Glomerular visceral epithelial cell (primary cell): ENCODE data around the gene PXT1.
"Not testable (repeated sequence)": the region's sequence is repeated elsewhere in the genome, so short reads cannot be mapped to it uniquely, and the experiment has no call there.

ENCODE experiments used
- DNase-seq: peaks from one replicate; pipeline ENCODE4 v3.0.0-alpha.2; 2016; ENCODE audit errors: extremely low spot score

The PXT1 gene

DNA sequence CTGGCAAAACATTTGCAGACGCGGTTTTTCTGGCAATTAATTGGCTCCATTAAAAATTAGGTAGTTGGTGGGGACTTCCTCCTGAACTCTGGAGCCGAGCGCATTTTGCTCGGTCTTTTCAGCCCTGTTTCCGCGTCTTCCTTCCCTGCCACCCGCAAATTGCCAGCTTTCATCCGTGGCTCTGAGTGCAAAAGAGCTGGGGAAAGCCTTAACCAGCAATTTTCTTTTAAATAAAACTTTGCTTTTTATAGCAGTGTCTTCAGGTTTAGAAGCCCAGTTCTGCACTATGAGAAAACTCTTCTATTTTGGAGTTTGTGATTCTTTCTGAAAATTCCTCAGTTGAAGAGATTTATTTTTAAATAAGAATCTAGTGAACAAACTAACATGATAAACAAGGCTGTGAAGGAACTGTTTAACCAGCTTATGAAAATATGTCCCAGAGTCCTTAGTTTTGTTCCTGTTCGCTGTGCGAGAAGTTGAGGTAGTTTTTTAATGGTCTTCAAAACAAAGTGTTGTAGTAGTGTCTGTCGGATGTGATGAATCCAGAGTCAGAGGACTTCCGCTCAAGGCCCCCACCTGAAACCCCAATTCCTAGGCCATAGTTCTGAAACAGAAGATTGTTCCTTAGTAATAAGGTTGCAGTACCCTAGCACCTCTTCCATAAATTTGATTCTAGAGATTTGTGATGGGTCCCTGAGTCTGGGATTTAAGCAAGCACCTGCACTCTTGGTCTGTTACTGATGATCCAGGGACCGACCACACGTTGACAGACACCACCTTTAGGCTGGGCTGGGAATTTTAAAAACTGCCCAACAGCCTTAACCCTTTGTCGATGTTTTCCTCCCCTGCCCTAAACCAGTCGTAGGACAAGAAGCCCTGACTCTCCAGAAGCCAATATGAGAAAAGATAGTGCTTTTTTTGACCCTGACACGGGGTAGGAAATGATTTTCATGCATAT, 1.1 kb upstream of the PXT1 start:
- DNase-seq, result no peak

- DNase-seq, result no peak
These were observed 467 bp downstream of the PXT1 start for GRCh38 chr6:36442103-36442670.

DNA sequence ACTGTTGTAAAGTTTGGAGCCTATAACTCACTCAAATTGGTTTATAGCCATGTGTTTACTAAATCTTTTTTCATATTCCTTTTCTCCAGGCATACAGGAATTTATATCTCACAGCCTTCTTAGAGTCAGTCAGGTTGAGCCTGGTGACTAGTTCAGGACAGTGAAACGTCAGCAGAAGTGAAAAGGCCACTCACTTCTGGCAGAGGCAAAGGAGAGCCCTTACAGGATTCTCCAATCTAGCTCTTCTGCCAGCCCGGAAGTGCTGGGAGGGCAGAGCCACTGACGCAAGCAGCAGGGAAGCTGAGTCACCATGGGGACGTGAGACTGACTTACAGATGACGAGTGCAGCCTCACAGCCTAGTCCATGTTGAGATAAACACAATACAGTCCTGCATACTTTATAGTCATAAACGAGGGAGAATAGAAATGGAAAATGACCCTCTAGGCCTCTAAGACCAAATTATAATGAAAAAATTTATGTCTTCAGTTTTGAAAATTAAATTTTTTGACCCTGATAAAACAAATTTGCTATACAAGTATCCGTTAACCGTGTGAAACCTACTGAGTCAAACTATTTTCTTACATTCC, 1.3 kb downstream of the PXT1 start:
- peak; percentile 95 for DNase-seq

- DNase-seq, result no peak
These were observed 6.2 kb downstream of the PXT1 start for GRCh38 chr6:36436466-36436865.

DNA sequence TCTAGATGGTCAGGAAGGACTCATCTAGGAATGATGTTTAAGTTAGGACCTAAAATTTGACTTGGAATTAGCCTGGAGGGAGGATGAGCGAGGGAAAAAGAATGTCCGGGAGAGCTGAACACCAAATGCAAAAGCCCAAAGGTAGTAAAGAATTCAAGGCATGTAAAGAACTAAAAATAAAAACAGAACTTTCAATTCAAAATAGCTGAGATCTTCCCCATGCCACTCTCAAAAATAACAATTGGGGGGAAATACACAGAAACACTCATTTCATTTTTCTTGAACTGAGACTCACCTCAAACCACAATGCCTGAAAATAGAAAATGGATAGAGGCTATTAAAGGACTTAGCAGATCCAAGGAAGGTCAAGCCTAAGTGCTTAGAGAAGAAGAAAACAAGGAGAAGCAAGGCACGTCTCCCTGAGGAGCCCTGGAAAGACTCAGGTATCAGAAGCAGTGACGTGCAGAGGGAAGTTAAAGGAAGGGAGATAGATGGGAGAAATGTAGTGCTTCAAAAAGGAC, 10.4 kb downstream of the PXT1 start:
- peak; percentile 26 for DNase-seq

GRCh38 chr6:36431197-36431596, 11.5 kb downstream of the PXT1 start:
- no peak for DNase-seq

- no peak for DNase-seq
These were observed 12.3 kb downstream of the PXT1 start for GRCh38 chr6:36430351-36430750.

DNA sequence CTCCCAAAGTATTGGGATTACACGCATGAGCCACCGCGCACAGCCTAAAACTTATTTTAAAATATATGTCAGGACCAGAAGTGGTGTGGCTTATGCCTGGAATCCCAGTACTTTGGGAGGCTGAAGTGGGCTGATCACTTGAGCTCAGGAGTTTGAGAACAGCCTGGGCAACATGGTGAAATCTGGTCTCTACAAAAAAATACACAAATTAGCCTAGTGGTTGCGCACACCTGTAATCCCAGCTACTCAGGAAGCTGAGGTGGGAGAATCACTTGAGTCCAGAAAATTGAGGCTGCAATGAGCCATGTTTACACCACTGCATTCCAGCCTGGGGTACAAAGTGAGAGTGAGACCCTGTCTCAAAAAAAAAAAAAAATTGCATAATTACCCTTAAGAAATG, 13.7 kb downstream of the PXT1 start:
- DNase-seq, result no peak

- DNase-seq, result no peak
These were observed 16.0 kb downstream of the PXT1 start for GRCh38 chr6:36426622-36427021.

DNA sequence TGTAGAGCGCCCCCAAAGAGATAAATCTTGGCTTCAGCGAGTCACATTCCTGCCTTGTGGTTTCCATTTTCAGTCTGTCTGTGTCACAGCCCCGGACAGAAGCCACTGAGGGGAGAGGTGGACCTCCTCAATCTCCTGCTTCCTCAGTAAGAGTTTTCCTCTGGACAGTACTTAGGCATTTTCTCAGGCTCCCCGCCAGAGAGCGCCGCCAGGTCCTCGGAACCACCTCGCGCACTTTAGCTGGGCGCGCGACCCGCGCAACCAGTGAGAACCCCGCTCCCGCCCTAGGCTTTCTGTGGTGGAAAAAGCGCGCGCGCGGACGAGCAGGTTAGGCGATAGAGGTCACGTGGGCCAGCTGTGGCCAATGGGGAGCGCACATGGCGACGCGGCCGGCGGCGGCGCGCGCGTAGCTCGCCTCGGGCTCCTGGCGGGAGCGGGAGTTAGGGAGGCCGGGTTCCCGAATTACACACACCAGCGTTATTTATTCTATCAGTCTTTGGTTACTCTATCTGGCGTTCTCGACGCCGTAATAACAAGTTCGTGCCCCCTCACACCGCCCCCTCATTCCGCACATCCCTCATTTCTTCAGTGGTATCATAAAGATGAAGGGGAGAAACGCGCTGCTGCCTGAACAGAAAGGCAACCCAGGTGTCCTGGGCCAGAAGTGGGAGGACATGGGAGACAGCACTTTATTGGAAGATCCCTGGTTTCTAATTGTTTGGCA, 19.4 kb downstream of the PXT1 start:
- DNase-seq, result peak; percentile 99

DNA sequence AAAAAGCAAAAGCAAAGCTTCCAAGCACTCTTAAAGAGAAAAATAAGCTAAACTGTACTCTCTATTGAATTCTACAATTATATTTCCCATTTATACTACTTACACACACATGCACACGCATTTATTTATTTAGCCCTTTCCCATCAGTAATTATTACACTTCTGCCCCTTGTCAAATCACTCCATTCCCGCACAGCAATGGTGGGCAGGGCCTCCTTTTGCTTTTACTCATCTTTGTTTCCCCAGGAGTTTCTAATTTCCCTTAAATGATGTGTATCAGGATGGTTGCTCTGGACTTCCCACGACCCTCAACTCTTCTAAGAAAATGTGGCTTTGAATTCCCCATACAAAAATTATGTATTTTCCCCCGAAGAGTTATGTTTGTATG, 19.9 kb downstream of the PXT1 start:
- DNase-seq, result no peak

DNA sequence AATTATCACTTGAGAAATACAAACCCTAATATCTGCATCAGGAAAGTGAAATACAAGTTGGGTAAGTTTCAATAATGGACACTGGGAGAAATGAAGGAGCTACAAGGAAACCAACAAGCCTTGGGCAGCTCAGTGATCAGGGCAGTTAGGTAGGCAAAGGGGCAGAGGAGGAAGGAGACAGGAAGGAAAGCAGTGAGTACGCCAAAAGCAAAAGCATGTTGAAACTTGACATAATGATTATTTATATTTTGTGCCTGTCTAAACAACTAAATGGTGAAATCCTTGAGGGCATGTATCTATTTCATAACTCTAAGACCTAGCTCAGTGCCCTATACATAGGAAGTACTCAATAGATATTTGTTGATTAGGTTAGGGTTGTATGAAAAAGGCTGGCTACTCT, 23.3 kb downstream of the PXT1 start:
- no peak for DNase-seq

GRCh38 chr6:36418558-36418957, 24.1 kb downstream of the PXT1 start:
- DNase-seq, result no peak

DNA sequence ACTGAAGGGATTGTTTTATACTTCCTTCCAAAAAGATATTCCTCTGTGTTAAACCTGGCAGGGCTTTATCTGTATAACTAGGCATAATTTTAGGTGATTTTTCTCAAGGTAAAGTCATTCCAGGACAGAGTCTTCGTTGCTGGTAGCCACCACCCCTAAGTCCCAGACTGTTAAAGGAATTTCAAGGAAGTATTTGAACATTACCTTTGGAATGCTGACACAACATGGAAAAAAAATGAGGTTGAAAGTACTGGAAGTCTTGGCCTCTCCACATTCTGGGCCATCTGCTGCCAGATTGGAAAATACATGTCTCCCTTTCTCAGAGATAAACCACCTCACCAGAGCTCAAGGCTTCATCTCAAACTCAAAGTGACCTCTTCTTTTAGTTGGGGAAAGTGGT, 28.2 kb downstream of the PXT1 start:
- peak; percentile 19 for DNase-seq

- DNase-seq, result no peak
These were observed 28.9 kb downstream of the PXT1 start for GRCh38 chr6:36413489-36414480.

- DNase-seq, result not testable (repeated sequence)
These were observed 32.9 kb downstream of the PXT1 start for GRCh38 chr6:36409718-36410117.

DNA sequence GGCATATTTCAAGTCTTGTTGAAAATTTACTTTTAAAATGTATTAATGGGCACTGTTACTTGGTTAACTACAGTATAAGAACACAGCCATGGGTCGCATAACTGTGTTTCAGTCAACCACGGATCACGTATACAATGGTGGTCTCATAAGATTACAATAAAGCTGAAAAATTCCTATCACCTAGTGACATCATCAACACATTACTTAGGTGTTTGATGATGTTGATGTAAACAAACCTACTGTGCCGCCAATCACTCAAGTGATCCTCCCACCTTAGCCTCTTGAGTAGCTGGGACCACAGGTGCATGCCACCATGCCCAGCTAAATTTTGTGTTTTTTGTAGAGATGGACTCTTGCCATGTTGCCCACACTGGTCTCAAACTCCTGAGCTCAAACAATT, 38.5 kb downstream of the PXT1 start:
- no peak for DNase-seq

- DNase-seq, result no peak
These were observed 40.2 kb downstream of the PXT1 start for GRCh38 chr6:36402481-36402880.

GRCh38 chr6:36399970-36400369, 42.7 kb downstream of the PXT1 start:
- no peak for DNase-seq

GRCh38 chr6:36392621-36393020, 50.0 kb downstream of the PXT1 start:
- no peak for DNase-seq

GRCh38 chr6:36389353-36389752, 53.3 kb downstream of the PXT1 start:
- DNase-seq, result no peak
